Glomerular visceral epithelial cell (primary cell): ENCODE data around the gene ZNF791.
"Not testable (repeated sequence)": the region's sequence is repeated elsewhere in the genome, so short reads cannot be mapped to it uniquely, and the experiment has no call there.

Experiments used
- DNase-seq: peaks from one replicate; pipeline ENCODE4 v3.0.0-alpha.2; 2016; ENCODE audit errors: extremely low spot score

Gene ZNF791

DNA sequence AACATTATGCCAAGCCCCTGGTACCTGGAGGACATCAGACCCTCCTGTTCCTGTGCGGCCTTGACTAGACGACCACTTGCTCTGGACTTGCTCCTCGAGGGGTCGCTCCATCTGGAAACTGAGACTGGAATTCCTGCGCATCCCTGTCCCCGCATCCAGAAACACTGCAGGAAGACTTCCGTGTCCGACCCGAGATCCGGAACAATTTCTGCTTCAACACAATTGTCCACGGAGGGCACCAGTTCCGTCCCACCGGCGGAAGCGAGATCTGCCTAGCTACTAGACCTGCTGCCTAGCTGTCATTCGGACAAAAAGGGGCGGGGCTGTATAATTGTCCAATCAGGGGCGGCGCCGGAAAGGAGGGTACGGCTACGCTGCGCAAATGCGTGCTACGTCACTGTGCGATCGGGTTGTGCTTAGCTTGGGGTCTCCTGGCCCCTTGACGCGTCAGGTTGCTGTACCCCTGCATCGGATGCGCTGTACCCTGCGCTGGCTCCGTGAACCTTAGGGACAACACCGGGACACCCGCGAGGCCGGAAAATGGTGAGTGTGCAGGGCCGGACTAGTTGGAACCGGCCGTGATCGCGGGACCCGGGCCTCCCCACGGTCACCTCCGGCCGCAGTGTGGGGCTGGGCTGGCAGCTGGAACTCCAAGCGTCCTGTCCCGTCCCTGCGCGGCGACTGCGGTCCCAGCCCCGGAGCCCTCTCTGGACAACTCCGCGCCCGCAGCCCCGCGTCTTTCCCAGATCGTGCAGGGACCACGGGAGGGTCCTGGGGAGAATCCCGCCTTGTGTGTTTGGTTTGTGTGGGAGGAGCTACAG is at the start of gene ZNF791, which contains the start of gene ZNF490:
TSS of gene ZNF791 (plus strand) at position 381 of the 821 bp plus-strand sequence. CDS start at position 541, 160 bp downstream.
TSS of gene ZNF490 (minus strand) at position 274 of the 821 bp plus-strand sequence. CDS start at position 141, 133 bp downstream.
- peak; percentile 97 for DNase-seq

DNA sequence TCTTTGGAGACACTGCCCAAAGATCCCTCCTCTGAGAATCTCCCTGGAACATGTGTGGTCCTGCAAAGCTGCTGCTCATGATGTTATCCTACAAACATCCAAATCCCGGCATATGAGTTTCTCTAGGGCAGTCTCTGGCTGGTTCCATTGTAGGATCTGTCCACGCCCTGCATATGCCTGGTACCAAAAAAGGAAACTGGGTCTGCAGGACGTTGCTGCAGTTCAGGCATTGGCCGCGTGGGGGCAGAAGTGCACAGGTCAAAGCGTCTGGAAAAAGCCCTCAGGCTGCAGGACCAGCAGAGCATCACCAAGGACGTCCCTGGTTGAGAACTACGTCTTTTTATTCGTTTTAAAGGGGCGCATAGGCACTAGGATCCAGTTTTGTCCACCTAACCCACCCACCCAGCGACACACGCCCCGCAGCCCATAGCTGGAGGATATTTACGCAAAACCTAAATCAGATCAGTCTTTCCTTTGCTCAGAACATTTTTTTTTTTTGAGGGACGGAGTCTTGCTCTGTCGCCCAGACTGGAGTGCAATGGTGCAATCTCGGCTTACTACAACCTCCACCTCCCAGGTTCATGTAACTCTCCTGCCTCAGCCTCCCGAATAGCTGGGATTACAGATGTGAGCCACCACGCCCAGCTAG is 46.6 kb upstream of the ZNF791 start:
- peak; percentile 80 for DNase-seq

DNA sequence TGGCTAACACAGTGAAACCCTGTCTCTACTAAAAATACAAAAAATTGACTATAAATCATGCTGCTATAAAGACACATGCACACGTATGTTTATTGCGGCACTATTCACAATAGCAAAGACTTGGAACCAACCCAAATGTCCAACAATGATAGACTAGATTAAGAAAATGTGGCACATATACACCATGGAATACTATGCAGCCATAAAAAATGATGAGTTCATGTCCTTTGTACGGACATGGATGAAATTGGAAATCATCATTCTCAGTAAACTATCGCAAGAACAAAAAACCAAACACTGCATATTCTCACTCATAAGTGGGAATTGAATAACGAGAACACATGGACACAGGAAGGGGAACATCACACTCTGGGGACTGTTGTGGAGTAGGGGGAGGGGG is 44.3 kb upstream of the ZNF791 start:
- not testable (repeated sequence) for DNase-seq

DNA sequence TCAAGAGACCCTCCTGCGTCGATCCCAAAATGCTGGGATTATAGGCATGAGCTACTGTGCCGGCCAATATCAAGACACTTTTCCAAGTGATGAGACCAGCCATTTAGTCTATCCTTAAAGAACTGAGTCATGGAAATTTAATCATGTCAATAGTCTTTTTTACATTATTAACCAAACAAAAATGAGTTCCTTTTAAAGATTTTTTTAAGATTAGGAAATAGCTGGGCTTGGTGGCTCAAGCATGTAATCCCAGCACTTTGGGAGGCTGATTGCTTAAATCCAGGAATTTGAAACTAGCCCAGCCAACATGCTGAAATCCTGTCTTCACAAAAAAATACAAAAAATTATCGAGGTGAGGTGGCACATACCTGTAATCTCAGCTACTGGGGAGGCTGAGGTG is 42.8 kb upstream of the ZNF791 start:
- no peak for DNase-seq

DNA sequence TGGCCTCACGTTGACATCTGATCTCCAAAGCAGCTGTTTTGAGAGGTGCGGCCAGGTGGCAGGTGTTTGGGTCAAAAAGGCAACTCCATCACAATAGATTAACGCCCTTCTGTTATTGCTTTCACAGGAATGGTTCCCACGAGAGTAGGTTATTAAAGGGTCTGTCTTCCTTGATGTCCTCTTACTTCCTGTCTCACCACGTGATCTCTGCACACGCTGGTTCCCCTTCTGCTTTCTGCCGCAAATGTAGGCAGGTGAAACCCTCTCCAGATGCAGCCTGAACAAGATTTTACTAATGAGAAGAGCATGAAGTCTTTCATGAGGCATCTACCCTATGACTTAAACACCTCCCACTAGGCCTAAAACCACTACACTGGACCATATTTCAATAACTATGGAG is 36.7 kb upstream of the ZNF791 start:
- DNase-seq: no peak

DNA sequence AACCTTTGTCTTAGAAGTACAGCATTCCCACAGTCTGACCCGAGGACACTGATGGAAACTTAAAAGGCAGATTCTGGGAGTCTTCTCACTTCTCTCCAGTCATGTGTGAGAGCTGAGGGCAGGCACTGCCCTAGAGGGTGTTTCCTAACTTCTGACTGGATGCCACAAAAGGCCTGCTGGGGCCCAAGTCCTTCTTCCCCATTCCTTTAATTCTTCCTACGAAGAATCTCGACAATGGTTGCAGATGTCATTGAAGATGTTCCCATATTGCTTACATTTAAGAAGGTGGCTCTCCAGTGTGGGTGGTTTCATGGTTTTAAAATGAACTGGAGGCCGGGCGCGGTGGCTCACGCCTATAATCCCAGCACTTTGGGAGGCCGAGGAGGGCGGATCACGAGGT is 32.1 kb upstream of the ZNF791 start:
- no peak for DNase-seq

DNA sequence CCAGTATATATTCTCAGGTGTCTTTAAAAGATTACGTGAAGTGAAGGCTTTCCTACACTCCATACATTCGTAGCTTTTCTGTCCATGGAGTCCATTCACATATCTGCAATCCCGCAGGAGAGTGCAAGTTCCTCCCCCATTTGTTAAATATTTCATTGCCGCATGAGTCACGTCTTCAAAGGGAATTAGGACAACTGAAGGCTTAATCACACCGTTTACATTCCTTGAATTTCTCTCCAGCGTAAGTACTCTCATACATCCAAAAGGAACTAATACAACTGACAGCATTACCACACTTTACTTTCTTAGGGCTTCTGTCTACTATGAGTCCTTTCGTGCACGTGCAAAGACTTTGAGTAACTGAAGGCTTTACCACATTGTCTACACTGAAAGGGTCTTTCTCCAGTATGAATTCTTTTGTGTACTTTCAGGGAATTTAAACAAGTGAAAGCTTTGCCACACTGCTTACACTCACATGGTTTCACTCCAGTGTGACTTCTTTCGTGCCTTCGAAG is 30.5 kb upstream of the ZNF791 start:
- peak; percentile 35 for DNase-seq

DNA sequence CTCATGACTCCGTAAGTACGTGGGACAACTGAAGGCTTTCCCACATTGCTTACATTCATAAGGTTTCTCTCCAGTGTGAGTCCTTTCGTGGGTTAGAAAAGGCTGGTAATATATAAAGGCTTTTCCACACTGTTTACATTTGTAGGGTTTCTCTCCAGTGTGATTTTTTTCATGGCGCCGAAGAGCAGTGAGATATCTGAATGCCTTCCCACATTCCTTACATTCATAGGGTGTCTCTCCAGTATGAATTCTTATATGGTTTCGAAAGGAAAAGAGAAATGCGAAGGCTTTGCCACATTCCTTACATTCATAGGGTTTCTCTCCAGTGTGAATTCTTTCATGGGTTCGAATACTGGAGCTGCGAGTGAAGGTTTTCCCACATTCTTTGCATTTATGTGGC is 29.6 kb upstream of the ZNF791 start:
- no peak for DNase-seq

DNA sequence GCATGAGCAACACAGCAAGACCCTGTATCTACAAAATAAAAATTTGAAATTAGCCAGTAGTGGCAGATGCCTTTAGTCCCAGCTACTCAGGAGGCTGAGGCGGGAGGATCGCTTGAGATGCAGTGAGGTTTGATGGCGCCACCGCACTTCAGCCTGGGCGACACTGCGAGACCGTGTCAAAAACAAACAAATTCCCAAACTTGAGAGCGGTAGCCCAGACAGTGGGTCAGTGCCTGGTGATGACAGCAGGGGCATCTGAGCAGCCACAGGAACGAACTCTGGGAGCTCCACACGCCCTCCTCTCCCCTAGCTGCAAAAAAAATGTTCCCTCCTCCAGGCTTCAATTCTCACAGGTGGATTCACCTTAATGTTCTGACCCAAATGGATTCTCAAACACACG is 14.2 kb upstream of the ZNF791 start:
- DNase-seq: no peak

DNA sequence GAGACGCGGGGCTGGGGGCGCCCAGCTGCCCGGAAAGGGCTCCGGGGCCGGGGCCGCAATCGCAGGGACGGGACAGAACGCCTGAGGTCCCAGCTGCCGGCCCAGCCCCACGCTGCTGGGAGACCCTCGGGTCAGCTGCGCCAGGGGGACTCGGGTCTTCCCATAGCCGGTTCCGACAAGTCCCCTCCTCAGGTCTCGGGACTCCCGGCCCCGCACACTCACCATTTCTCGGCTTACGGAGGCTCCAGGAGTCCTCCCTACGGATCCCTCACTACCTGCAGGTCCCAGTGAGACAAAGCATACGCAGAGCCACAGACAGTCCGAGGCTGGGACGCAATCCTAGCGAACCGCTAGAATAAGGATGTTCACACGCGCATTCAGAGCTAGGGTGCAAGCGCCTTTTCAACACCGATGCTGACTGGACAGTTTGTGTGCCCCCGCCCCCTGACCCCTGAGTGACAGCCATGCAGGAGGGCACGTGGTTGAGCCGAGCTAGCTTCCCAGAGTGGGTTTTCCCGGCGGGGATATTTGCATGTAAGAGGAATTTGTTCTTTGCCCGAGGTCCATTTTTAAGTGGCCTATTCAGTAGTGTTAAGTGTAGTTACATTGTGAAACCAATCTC is 13.7 kb upstream of the ZNF791 start:
- DNase-seq: no peak

DNA sequence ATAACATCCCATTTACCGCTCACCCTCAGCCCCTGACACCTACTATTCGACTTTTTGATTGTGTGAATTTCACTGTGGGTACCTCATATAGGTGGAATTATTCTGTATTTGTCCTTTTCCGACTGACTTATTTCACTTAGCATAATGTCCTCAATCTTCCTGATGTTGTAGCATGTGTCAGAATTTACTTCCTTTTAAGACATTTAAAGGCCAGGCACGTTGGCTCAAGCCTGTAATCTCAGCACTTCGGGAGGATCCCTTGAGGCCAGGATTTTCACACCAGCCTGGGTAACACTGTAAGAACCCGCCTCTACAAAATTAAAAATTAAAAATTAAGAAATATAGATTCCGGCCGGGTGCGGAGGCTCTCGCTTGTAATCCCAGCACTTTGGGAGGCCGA is 13.1 kb upstream of the ZNF791 start:
- DNase-seq: no peak

DNA sequence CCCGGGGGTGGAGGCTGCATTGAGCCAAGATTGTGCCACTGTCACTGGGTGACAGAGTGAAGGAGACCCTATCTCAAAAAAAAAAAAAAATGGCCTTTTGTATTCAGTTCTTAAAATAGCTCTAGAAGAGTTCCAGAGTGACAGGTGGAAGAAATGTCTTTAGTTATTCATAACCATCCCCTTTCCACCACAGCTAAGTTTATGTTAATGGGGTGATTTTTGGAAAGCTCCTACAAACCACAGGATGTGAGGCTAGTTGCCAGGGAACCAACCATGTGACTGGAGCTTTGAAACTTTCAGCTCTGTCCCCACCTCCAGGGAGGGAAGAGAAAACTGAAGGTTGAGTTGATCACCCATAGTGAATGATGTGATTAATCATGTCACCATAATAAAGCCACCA is 7.0 kb upstream of the ZNF791 start:
- DNase-seq: no peak

DNA sequence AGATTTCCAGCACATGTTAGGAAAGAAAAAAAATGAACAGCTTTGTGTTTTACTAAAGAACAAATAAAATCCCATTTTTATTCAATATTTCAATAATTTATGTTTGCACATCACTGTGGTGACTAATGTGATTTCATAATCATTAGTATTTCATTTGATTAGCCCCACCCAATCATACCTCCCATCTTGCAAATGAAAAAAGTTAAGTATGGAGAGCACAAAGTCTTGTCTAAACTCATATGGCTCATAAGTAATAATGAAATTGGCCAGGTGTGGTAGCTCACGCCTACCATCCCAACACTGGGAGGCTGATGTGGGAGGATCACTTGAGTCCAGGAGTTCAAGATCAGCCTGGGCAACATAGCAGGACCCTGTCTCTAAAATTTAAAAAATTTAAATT is 3.9 kb upstream of the ZNF791 start:
- DNase-seq: no peak

DNA sequence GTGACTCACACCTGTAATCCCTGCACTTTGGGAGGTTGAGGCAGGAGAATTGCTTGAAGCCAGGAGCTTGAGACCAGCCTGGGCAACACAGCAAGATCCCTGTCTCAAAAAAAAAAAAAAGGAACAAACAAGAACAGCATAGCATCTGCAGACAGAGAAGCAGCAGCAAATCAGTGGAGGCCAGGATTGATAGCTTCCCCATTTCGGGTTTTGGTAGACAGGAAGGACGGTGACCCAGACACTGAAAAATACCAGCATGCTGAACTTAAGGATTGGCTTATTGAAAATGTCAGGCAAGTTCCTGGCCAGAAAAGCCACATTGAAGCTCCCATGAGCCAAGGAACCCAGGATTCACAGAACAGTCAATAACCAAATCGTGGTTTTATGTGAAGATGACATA is 3.1 kb upstream of the ZNF791 start:
- no peak for DNase-seq

DNA sequence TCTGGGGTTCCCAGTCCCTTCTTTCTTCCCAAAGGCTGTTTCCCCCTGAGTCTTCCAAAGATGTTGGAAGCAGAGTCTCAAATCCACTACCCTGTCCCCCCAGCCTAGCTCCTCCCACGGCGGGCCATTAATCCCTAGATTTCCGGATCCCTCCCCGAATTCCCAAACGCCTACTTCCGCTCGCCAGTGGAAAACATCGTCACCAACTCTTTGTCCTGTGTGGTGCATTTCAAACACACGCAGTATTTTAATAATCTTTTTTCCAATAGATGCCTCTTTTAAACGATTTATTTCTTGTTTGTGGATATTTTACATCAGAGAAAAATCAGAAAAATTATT is 610 bp downstream of the ZNF791 start:
- peak; percentile 68 for DNase-seq

DNA sequence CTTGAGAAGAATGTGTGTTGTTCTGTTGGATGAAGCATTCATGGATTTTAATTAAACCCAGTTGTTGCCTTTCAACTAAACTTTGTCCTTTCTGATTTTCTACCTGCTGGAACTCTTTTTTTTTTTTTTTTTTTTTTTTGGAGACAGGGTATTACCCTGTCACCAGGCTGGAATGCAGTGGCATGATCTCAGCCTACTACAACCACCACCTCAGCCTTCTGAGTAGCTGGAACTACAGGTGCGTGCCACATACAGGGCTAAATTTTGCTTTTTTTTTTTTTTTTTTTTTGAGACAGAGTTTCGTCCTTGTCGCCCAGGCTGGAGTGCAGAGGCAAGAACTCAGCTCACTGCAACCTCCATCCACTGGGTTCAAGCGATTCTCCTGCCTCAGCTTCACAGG is 6.9 kb downstream of the ZNF791 start:
- no peak for DNase-seq

DNA sequence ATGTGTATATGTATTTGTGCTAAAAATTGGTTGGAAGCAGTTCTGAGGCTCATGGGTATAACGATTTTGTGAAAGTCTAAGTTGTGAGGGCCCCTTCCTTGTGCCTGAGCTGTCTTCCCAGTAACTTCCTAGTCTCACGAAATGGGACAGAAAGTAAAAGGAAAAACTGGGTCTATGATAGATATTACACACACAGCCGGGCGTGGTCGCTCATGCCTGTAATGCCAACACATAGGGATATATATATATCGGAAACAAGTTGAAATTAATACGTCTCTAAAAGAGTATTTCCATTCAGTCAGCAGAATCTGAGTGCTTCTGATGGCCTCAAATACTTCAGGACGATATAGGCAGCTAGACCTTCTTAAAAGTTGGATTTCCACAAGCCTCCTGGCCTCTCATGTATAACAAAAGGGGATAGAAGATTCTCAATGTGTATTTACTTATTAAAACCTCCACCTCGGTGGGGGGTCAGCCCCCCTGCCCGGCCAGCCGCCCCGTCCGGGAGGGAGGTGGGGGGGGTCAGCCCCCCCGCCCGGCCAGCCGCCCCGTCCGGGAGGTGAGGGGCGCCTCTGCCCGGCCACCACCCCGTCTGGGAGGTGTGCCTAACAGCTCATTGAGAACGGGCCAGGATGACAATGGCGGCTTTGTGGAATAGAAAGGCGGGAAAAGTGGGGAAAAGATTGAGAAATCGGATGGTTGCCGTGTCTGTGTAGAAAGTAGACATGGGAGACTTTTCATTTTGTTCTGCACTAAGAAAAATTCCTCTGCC is 10.7 kb downstream of the ZNF791 start:
- not testable (repeated sequence) for DNase-seq

DNA sequence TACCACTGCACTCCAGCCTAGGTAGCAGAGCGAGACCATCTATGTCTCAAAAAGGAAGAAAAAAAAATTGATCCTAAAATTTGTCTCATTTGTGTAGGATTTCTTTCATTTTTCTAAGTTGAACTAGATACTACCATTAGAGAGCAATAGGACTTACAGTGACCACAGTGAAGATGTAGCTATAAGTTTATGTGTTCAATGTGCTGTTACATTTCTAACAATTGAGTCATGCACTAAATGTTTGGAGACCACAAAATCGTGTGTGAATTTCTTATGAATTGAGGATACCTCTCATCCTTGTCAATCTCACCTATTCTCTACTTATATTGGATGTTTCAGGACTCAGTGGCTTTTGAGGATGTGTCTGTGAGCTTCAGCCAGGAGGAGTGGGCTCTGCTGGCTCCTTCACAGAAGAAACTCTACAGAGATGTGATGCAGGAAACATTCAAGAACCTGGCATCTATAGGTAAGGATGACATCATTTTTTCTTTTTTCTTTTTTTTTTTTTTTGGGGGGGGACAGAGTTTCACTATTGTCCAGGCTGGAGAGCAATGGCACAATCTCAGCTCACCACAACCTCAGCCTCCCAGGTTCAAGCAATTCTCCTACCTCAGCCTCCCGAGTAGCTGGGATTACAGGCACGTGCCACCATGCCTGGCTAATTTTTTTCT is 12.8 kb downstream of the ZNF791 start:
- DNase-seq: no peak

DNA sequence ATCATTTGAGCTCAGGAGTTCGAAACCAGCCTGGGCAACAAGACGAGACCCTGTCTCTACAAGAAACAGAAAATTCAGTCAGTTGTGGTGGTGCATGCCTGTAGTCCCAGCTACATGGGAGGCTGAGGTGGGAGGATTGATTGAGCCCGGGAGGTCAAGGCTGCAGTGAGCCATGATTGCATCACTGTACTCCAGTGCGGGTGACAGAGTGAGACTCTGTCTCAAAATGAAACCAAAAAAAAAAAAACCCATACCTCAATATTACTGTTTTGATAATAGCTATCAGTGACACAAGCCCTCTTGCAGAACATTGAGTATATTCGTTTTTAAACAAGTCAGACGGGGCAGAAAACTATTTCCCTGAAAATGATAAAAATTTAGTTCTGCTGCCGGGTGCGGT is 16.2 kb downstream of the ZNF791 start:
- no peak for DNase-seq

DNA sequence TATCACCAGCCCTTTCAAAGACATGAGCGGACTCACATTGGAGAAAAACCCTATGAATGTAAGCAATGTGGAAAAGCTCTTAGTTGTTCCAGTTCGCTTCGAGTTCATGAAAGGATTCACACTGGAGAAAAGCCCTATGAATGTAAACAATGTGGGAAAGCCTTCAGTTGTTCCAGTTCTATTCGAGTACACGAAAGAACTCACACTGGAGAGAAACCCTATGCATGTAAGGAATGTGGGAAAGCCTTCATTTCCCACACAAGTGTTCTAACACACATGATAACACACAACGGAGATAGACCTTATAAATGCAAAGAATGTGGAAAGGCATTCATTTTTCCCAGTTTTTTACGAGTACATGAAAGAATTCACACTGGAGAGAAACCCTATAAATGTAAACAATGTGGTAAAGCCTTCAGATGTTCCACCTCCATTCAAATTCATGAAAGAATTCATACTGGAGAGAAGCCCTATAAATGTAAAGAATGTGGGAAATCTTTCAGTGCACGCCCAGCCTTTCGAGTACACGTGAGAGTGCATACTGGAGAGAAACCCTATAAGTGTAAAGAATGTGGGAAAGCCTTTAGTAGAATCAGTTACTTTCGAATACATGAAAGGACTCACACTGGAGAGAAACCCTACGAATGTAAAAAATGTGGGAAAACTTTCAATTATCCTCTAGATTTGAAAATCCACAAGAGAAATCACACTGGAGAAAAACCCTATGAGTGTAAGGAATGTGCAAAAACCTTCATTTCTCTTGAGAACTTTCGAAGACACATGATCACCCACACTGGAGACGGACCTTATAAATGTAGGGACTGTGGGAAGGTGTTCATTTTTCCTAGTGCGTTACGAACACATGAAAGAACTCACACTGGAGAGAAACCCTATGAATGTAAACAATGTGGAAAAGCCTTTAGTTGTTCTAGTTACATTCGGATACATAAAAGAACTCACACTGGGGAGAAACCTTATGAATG is 17.6 kb downstream of the ZNF791 start:
- DNase-seq: no peak
